HG02981 (cell line): ENCODE measurements around the gene CDV3.
"Not testable (repeated sequence)": the region's sequence is repeated elsewhere in the genome, so short reads cannot be mapped to it uniquely, and the experiment has no call there.

ENCODE experiments used
- ATAC-seq: cut with Tn5 transposase; IDR thresholded peaks from one replicate; pipeline ENCODE4 v1.9.1; 2021; ENCODE audit warnings: mild to moderate bottlenecking, moderate library complexity; ENCODE audit not compliant: unreplicated experiment

Gene CDV3

GRCh38 chr3:133573629-133574194, at the start of gene CDV3:
Gene CDV3 (plus strand): TSS chr3:133573686. CDS start chr3:133574045, 359 bp downstream.
- peak; percentile 28 for ATAC-seq

GRCh38 chr3:133523758-133524157, 49.7 kb upstream of the CDV3 start:
- ATAC-seq: not testable (repeated sequence)

GRCh38 chr3:133525435-133525834, 48.1 kb upstream of the CDV3 start:
- no peak for ATAC-seq

GRCh38 chr3:133527081-133527715, 46.3 kb upstream of the CDV3 start:
- no peak for ATAC-seq

GRCh38 chr3:133529809-133530208, 43.7 kb upstream of the CDV3 start:
- no peak for ATAC-seq

GRCh38 chr3:133531981-133532380, 41.5 kb upstream of the CDV3 start:
- no peak for ATAC-seq

- ATAC-seq: no peak
These were observed 40.5 kb upstream of the CDV3 start for GRCh38 chr3:133532951-133533350.

GRCh38 chr3:133535971-133536881, 37.3 kb upstream of the CDV3 start:
- no peak for ATAC-seq

GRCh38 chr3:133537131-133537530, 36.4 kb upstream of the CDV3 start:
- not testable (repeated sequence) for ATAC-seq

- no peak for ATAC-seq
These were observed 35.3 kb upstream of the CDV3 start for GRCh38 chr3:133538154-133538553.

- ATAC-seq: no peak
These were observed 32.4 kb upstream of the CDV3 start for GRCh38 chr3:133540896-133541674.

GRCh38 chr3:133542871-133543270, 30.6 kb upstream of the CDV3 start:
- no peak for ATAC-seq

- not testable (repeated sequence) for ATAC-seq
These were observed 28.5 kb upstream of the CDV3 start for GRCh38 chr3:133544983-133545382.

GRCh38 chr3:133547432-133548041, 25.9 kb upstream of the CDV3 start:
- no peak for ATAC-seq

- ATAC-seq: no peak
These were observed 25.4 kb upstream of the CDV3 start for GRCh38 chr3:133548090-133548489.

GRCh38 chr3:133549565-133549964, 23.9 kb upstream of the CDV3 start:
- no peak for ATAC-seq

- ATAC-seq: not testable (repeated sequence)
These were observed 21.9 kb upstream of the CDV3 start for GRCh38 chr3:133551589-133551988.

GRCh38 chr3:133561679-133562078, 11.8 kb upstream of the CDV3 start:
- ATAC-seq: no peak

GRCh38 chr3:133562376-133562775, 11.1 kb upstream of the CDV3 start:
- no peak for ATAC-seq

GRCh38 chr3:133563186-133563591, 10.3 kb upstream of the CDV3 start:
- ATAC-seq: no peak

- no peak for ATAC-seq
These were observed 9.7 kb upstream of the CDV3 start for GRCh38 chr3:133563816-133564215.
